ENCODE results near the gene ZNF467. TPM values are rescaled to one million over a fixed set of nuclear protein-coding genes. Genes with fewer than 3 reads are reported as not detected.

ZNF467 gene
- total RNA-seq, 2 experiments from 2014 or later, result not detected

- ATAC-seq, result no peak
- no peaks in the 10 kb centered on the region for H3K4me1 Mint-ChIP-seq
- no peak for DNase-seq
- no peak overlapping the region for H3K27ac Mint-ChIP-seq
- peaks cover 6% of the 10 kb centered on the region for H3K27me3 Mint-ChIP-seq
- CTCF ChIA-PET, result interaction anchor here (0.8 kb wide), 1 partner anchor 675 kb away, joined by 3 read pairs; no protein-coding TSS in a partner anchor
- no peaks in the 10 kb centered on the region for H3K36me3 Mint-ChIP-seq
- no peaks in the 10 kb centered on the region for H3K9me3 Mint-ChIP-seq (ENCODE audit: low read depth)
- H3K4me3 Mint-ChIP-seq, result no peak overlapping the region
Observed at GRCh38 chr7:149768931-149769330, 4.5 kb downstream of the ZNF467 start.

- H3K27me3 Mint-ChIP-seq, result peaks cover 4% of the 10 kb centered on the region
- no peak overlapping the region for H3K4me3 Mint-ChIP-seq
- DNase-seq (no peak), ATAC-seq (no peak)
- H3K9me3 Mint-ChIP-seq (ENCODE audit: low read depth), result no peaks in the 10 kb centered on the region
- H3K27ac Mint-ChIP-seq, result no peak overlapping the region
- H3K4me1 Mint-ChIP-seq, result no peaks in the 10 kb centered on the region
- no peaks in the 10 kb centered on the region for H3K36me3 Mint-ChIP-seq
- CTCF ChIA-PET, result no interaction called here
Observed at GRCh38 chr7:149767068-149767467, 6.3 kb downstream of the ZNF467 start.

- Mint-ChIP-seq H3K36me3 (no peaks in the 10 kb centered on the region), H3K27me3 (peaks cover 4% of the 10 kb centered on the region), H3K4me3 (no peak overlapping the region), H3K9me3 (ENCODE audit: low read depth) (no peaks in the 10 kb centered on the region), H3K4me1 (no peaks in the 10 kb centered on the region), H3K27ac (no peak overlapping the region)
- CTCF ChIA-PET, result no interaction called here
- ATAC-seq (no peak), DNase-seq (no peak)
Observed at GRCh38 chr7:149766135-149766675, 7.2 kb downstream of the ZNF467 start.

- H3K27ac Mint-ChIP-seq, result no peak overlapping the region
- CTCF ChIA-PET, result no interaction called here
Observed at GRCh38 chr7:149765399-149766121, 7.8 kb downstream of the ZNF467 start.

GRCh38 chr7:149764481-149765398, 8.6 kb downstream of the ZNF467 start:
- H3K9me3 Mint-ChIP-seq (ENCODE audit: low read depth), result no peaks in the 10 kb centered on the region
- no peaks in the 10 kb centered on the region for H3K4me1 Mint-ChIP-seq
- CTCF ChIA-PET, result no interaction called here
- H3K36me3 Mint-ChIP-seq, result no peaks in the 10 kb centered on the region
- no peak for ATAC-seq
- no peak for DNase-seq
- H3K27ac Mint-ChIP-seq, result no peak overlapping the region
- no peak overlapping the region for H3K4me3 Mint-ChIP-seq
- no peaks in the 10 kb centered on the region for H3K27me3 Mint-ChIP-seq

More at GRCh38 chr7:149765399-149766121, 7.8 kb downstream of the ZNF467 start:
- no peak for DNase-seq
- ATAC-seq, result no peak
- Mint-ChIP-seq H3K9me3 (ENCODE audit: low read depth) (no peaks in the 10 kb centered on the region), H3K4me3 (no peak overlapping the region), H3K36me3 (no peaks in the 10 kb centered on the region), H3K4me1 (no peaks in the 10 kb centered on the region), H3K27me3 (peaks cover 3% of the 10 kb centered on the region)

- Mint-ChIP-seq H3K4me3 (no peak overlapping the region), H3K27me3 (peaks cover 3% of the 10 kb centered on the region), H3K27ac (no peak overlapping the region), H3K36me3 (no peaks in the 10 kb centered on the region), H3K4me1 (no peaks in the 10 kb centered on the region), H3K9me3 (ENCODE audit: low read depth) (no peaks in the 10 kb centered on the region)
- DNase-seq (no peak), ATAC-seq (no peak)
- CTCF ChIA-PET, result interaction anchor here (2.3 kb wide), 1 partner anchor 22 kb away, joined by 7 read pairs; no protein-coding TSS in a partner anchor
Observed at GRCh38 chr7:149763563-149764240, 9.7 kb downstream of the ZNF467 start.

GRCh38 chr7:149762610-149763009, 10.8 kb downstream of the ZNF467 start:
- no peak overlapping the region for H3K4me3 Mint-ChIP-seq
- no peaks in the 10 kb centered on the region for H3K36me3 Mint-ChIP-seq
- DNase-seq, result no peak
- no peak for ATAC-seq
- no peaks in the 10 kb centered on the region for H3K4me1 Mint-ChIP-seq
- no peak overlapping the region for H3K27ac Mint-ChIP-seq
- CTCF ChIA-PET, result interaction anchor here (1.0 to 2.3 kb wide), 2 partner anchors 8 to 21 kb away, joined by 3 to 7 read pairs; no protein-coding TSS in a partner anchor
- H3K9me3 Mint-ChIP-seq (ENCODE audit: low read depth), result no peaks in the 10 kb centered on the region
- H3K27me3 Mint-ChIP-seq, result peaks cover 3% of the 10 kb centered on the region

- Mint-ChIP-seq H3K27me3 (peaks cover 3% of the 10 kb centered on the region), H3K4me1 (no peaks in the 10 kb centered on the region), H3K36me3 (no peaks in the 10 kb centered on the region), H3K27ac (no peak overlapping the region), H3K9me3 (ENCODE audit: low read depth) (no peaks in the 10 kb centered on the region), H3K4me3 (no peak overlapping the region)
- CTCF ChIA-PET, result interaction anchor here (1.0 to 2.3 kb wide), 2 partner anchors 9 to 20 kb away, joined by 3 to 7 read pairs; no protein-coding TSS in a partner anchor
- no peak for DNase-seq
- ATAC-seq, result no peak
Observed at GRCh38 chr7:149762089-149762488, 11.3 kb downstream of the ZNF467 start.

- Mint-ChIP-seq H3K36me3 (no peaks in the 10 kb centered on the region), H3K27me3 (peaks cover 3% of the 10 kb centered on the region), H3K9me3 (ENCODE audit: low read depth) (no peaks in the 10 kb centered on the region), H3K27ac (no peak overlapping the region), H3K4me1 (no peaks in the 10 kb centered on the region), H3K4me3 (no peak overlapping the region)
- ATAC-seq (no peak), DNase-seq (no peak)
- CTCF ChIA-PET, result interaction anchor here (2.3 kb wide), 1 partner anchor 19 kb away, joined by 7 read pairs; no protein-coding TSS in a partner anchor
Observed at GRCh38 chr7:149761307-149761706, 12.1 kb downstream of the ZNF467 start.

- no peaks in the 10 kb centered on the region for H3K4me1 Mint-ChIP-seq
- no peak overlapping the region for H3K4me3 Mint-ChIP-seq
- CTCF ChIA-PET, result no interaction called here
- DNase-seq (no peak), ATAC-seq (no peak)
- no peaks in the 10 kb centered on the region for H3K9me3 Mint-ChIP-seq (ENCODE audit: low read depth)
- H3K36me3 Mint-ChIP-seq, result no peaks in the 10 kb centered on the region
- H3K27me3 Mint-ChIP-seq, result peaks cover 3% of the 10 kb centered on the region
- H3K27ac Mint-ChIP-seq, result no peak overlapping the region
Observed at GRCh38 chr7:149760538-149760937, 12.8 kb downstream of the ZNF467 start.

GRCh38 chr7:149759093-149759860, 14.1 kb downstream of the ZNF467 start:
- Mint-ChIP-seq H3K4me3 (no peak overlapping the region), H3K36me3 (no peaks in the 10 kb centered on the region), H3K27ac (no peak overlapping the region), H3K27me3 (peaks cover 3% of the 10 kb centered on the region), H3K4me1 (no peaks in the 10 kb centered on the region), H3K9me3 (ENCODE audit: low read depth) (no peaks in the 10 kb centered on the region)
- CTCF ChIA-PET, result no interaction called here
- ATAC-seq (no peak), DNase-seq (no peak)

GRCh38 chr7:149753375-149754233, 19.8 kb downstream of the ZNF467 start:
- CTCF ChIA-PET, result interaction anchor here (0.6 to 0.8 kb wide), 2 partner anchors 10 to 110 kb away, joined by 3 to 4 read pairs; no protein-coding TSS in a partner anchor
- no peak for ATAC-seq
- Mint-ChIP-seq H3K4me1 (no peaks in the 10 kb centered on the region), H3K27ac (no peak overlapping the region), H3K4me3 (no peak overlapping the region), H3K36me3 (no peaks in the 10 kb centered on the region), H3K9me3 (ENCODE audit: low read depth) (no peaks in the 10 kb centered on the region), H3K27me3 (no peaks in the 10 kb centered on the region)
- DNase-seq, result no peak

Data from activated CD8-positive, alpha-beta memory T cell treated with anti-CD3 and anti-CD28 coated beads, Interleukin-2, amount 10 ng/mL, durations not matched to agents 7 days and 5 days (primary cell).